HG03558 (cell line): Measurements from ENCODE around the gene KDM7A.
"Not testable (repeated sequence)": the region's sequence is repeated elsewhere in the genome, so short reads cannot be mapped to it uniquely, and the experiment has no call there.

ENCODE experiments used
- ATAC-seq: cut with Tn5 transposase; IDR thresholded peaks from one replicate; pipeline ENCODE4 v1.9.1; 2021; ENCODE audit warnings: moderate number of reproducible peaks; ENCODE audit not compliant: unreplicated experiment; ENCODE audit errors: extremely low read depth

The KDM7A gene

GRCh38 chr7:140176811-140177702, at the start of gene KDM7A:
Gene KDM7A (minus strand): TSS chr7:140176983. CDS start chr7:140176937, 46 bp downstream.
- peak; percentile 51 for ATAC-seq

- ATAC-seq = no peak
These were observed 48.9 kb upstream of the KDM7A start for GRCh38 chr7:140225562-140226249.

GRCh38 chr7:140223515-140224221, 46.9 kb upstream of the KDM7A start:
- no peak for ATAC-seq

- no peak for ATAC-seq
These were observed 46.0 kb upstream of the KDM7A start for GRCh38 chr7:140222814-140223213.

GRCh38 chr7:140219672-140220524, 43.1 kb upstream of the KDM7A start:
- no peak for ATAC-seq

- ATAC-seq = no peak
These were observed 41.9 kb upstream of the KDM7A start for GRCh38 chr7:140218656-140219055.

- ATAC-seq = no peak
These were observed 41.1 kb upstream of the KDM7A start for GRCh38 chr7:140217750-140218501.

GRCh38 chr7:140215281-140215680, 38.5 kb upstream of the KDM7A start:
- ATAC-seq = no peak

GRCh38 chr7:140214075-140214684, 37.4 kb upstream of the KDM7A start:
- ATAC-seq = no peak

- ATAC-seq = no peak
These were observed 36.9 kb upstream of the KDM7A start for GRCh38 chr7:140213684-140214074.

GRCh38 chr7:140212100-140212881, 35.5 kb upstream of the KDM7A start:
- ATAC-seq = peak; percentile 54

- ATAC-seq = no peak
These were observed 34.9 kb upstream of the KDM7A start for GRCh38 chr7:140211698-140212097.

- ATAC-seq = peak; percentile 71
These were observed 33.3 kb upstream of the KDM7A start for GRCh38 chr7:140209866-140210609.

GRCh38 chr7:140206616-140207389, 30.0 kb upstream of the KDM7A start:
- no peak for ATAC-seq

GRCh38 chr7:140205600-140205999, 28.8 kb upstream of the KDM7A start:
- ATAC-seq = no peak

- no peak for ATAC-seq
These were observed 26.8 kb upstream of the KDM7A start for GRCh38 chr7:140203556-140203955.

GRCh38 chr7:140202942-140203341, 26.2 kb upstream of the KDM7A start:
- not testable (repeated sequence) for ATAC-seq
